Pancreas (tissue), 10 donors: ENCODE results near the gene HIPK2. TPM values are rescaled to one million over a fixed set of nuclear protein-coding genes. Genes with fewer than 3 reads are reported as not detected.
A peak's percentile ranks its signal among the peaks of the same experiment; 100 is the strongest.

Experiments
- ATAC-seq, 4 donors: fragments of 200-7000 bp; cut with Tn5 transposase; one replicate each; pipeline versions ENCODE4 v1.8.0 to v1.9.1; 2020; ENCODE audit warnings: mild to moderate bottlenecking in 4 of 4, moderate library complexity in 4 of 4
- DNase-seq, 6 donors: peaks; one replicate each; pipeline ENCODE4 v3.0.0-alpha.2; 2020
- FAIRE-seq: peaks from 2 replicates; lab custom pipeline; 2012; peaks lifted over from hg19 to GRCh38; lab: Jason Lieb, UNC
- H3K27ac ChIP-seq, 4 donors: fragments of 200-600 bp; sonication (generic); 1 replicate in 3 of 4; 2 replicates in 1 of 4; pipeline versions ENCODE4 v1.5.0 to v1.8.0; 2020
- H3K27me3 ChIP-seq, 4 donors: fragments of 200-600 bp; one replicate each; pipeline ENCODE4 v1.8.0; 2021
- H3K36me3 ChIP-seq, 3 donors: fragments of 200-600 bp; sonication (generic) in 1 of 3; one replicate each; pipeline versions ENCODE4 v1.5.0 to v1.8.0; 2020 to 2021
- H3K4me1 ChIP-seq, 3 donors: fragments of 200-600 bp; one replicate each; pipeline ENCODE4 v1.8.0; 2021
- H3K4me3 ChIP-seq, 4 donors: fragments of 200-600 bp; sonication (generic) in 2 of 4; one replicate each; pipeline versions ENCODE4 v1.5.0 to v1.8.0; 2020 to 2021
- H3K9me3 ChIP-seq, 4 donors: fragments of 200-600 bp; one replicate each; pipeline ENCODE4 v1.8.0; 2021
- CTCF ChIP-seq, 4 donors: fragments of 200-600 bp; sonication (generic) in 3 of 4; IDR thresholded peaks; one replicate each; pipeline versions ENCODE4 v1.5.0 to v1.8.0; 2021; ENCODE audit warnings: antibody characterized with exemption in 4 of 4
- WGBS, 2 donors: extraction: QIAGEN DNeasy Blood & Tissue Kit; methylation state at CpG; one replicate each; pipeline ENCODE4 v1.1.7; 2013; 5-methylcytosine and 5-hydroxymethylcytosine counted together
- intact Hi-C, 3 donors: fragments of 100-400 bp; cut with DNase I; formaldehyde crosslinking; loops; one replicate each; pipeline versions ENCODE4 v1.11.1 to v1.14.2; 2022
- polyA plus RNA-seq, 2 donors: library from polyadenylated mRNA; stranded (reverse); fragments of 200-250 nt; gene quantifications; one replicate each; pipeline ENCODE4 v1.2.3, GENCODE V29; 2013
- total RNA-seq, 6 donors: library from RNA; stranded (reverse); fragmentation: NEBNext Ultra II Directional in 4 of 6; extraction: Animal tissue kit (Norgen Biotek cat#: 25700) in 4 of 6; gene quantifications; one replicate each; pipeline versions ENCODE4 v1.2.1 to v1.2.4, GENCODE V29; 2021 to 2023
- donor health status: healthy with polysubstance abuse.
- donor health status: DM: no; HTN: no; CAD: no; lungs with moderate emphysema.
- donor health status: DM: no; HTN: no; CAD: no.
- donor health status: control.
- donor health status: control.
- donor health status: Bipolar disorder and iron deficiency.
- donor health status: DM: yes; HTN: yes; CAD: no.
- donor health status: DM: no; HTN: no; CAD: no.
- donor health status: DM: no; HTN: no; CAD: no.
- donor health status: DM: yes; HTN: yes; CAD: no.

HIPK2 gene
- total and polyA plus RNA-seq, 8 donors = 6.7 to 49.0 (median 24.7) TPM

GRCh38 chr7:139733751-139734150 lies 44.0 kb downstream of the HIPK2 start:
- WGBS, 2 donors = 88 to 91% methylated on average over 7 of the region's 7 CpGs
- Histone ChIP-seq H3K36me3 (no peaks in the 10 kb centered on the region), H3K4me3 (no peak overlapping the region), H3K27ac (no peak overlapping the region), H3K4me1 (peaks cover 4 to 37% (median 29%) of the 10 kb centered on the region in 3 donors), H3K9me3 (no peaks in the 10 kb centered on the region), H3K27me3 (no peaks in the 10 kb centered on the region)
- TF ChIP-seq CTCF (IDR thresholded peaks at IDR 0.05) = no peak
- FAIRE-seq (no peak), DNase-seq (no peak), ATAC-seq (no peak)
- intact Hi-C loops = no loop called here

- TF ChIP-seq CTCF (IDR thresholded peaks at IDR 0.05) = no peak
- Histone ChIP-seq H3K36me3 (no peaks in the 10 kb centered on the region), H3K27ac (peak overlapping the region; percentile 23 to 58 (median 40)), H3K9me3 (no peaks in the 10 kb centered on the region), H3K4me3 (no peak overlapping the region), H3K4me1 (peaks cover 4 to 29% (median 22%) of the 10 kb centered on the region in 3 donors), H3K27me3 (no peaks in the 10 kb centered on the region)
- no peak for FAIRE-seq
- peak; percentile 23 to 50 (median 44) for ATAC-seq
- DNase-seq = no peak
- whole genome bisulfite sequencing, 2 donors = 97 to 98% methylated on average over 2 of the region's 2 CpGs
- intact Hi-C loops = no loop called here
Measured at GRCh38 chr7:139732471-139733167, 45.2 kb downstream of the HIPK2 start.

- no peak for FAIRE-seq
- no peaks in the 10 kb centered on the region for H3K36me3 ChIP-seq
Measured at GRCh38 chr7:139731802-139732470, 45.9 kb downstream of the HIPK2 start.

GRCh38 chr7:139730746-139731612 lies 46.8 kb downstream of the HIPK2 start:
- TF ChIP-seq CTCF (IDR thresholded peaks at IDR 0.05) = no peak
- 51 to 61% methylated on average over 15 of the region's 15 CpGs for WGBS, 2 donors
- FAIRE-seq (no peak), DNase-seq (peak in 2 of 6 donors; percentile 29 to 38), ATAC-seq (peak; percentile 33 to 40 (median 39))
- no peaks in the 10 kb centered on the region for H3K27me3 ChIP-seq
- H3K4me3 ChIP-seq = no peak overlapping the region
- H3K36me3 ChIP-seq = no peaks in the 10 kb centered on the region
- intact Hi-C loops = no loop called here
- peaks cover 4 to 43% (median 22%) of the 10 kb centered on the region in 3 donors for H3K4me1 ChIP-seq
- peak overlapping the region; percentile 18 to 58 (median 42) for H3K27ac ChIP-seq
- H3K9me3 ChIP-seq = no peaks in the 10 kb centered on the region

More at GRCh38 chr7:139731802-139732470, 45.9 kb downstream of the HIPK2 start:
- intact Hi-C loops = no loop called here
- H3K4me3 ChIP-seq = no peak overlapping the region
- peaks cover 4 to 35% (median 22%) of the 10 kb centered on the region in 3 donors for H3K4me1 ChIP-seq
- peak overlapping the region; percentile 23 to 58 (median 42) for H3K27ac ChIP-seq
- ATAC-seq (peak; percentile 90 to 93 (median 92)), DNase-seq (peak in 5 of 6 donors; percentile 80 to 91 (median 83))
- 27 to 41% methylated on average over 9 of the region's 9 CpGs for WGBS, 2 donors
- TF ChIP-seq CTCF (IDR thresholded peaks at IDR 0.05) = no peak
- H3K27me3 ChIP-seq = no peaks in the 10 kb centered on the region
- no peaks in the 10 kb centered on the region for H3K9me3 ChIP-seq
